Upper lobe of left lung (tissue), 4 donors: Measurements from ENCODE around the gene OGFOD3.

Experiments used
- EP300 ChIP-seq, 4 donors: sonication (generic); formaldehyde crosslinking; IDR thresholded peaks; one replicate each; pipeline ENCODE4 v1.5.1; 2017; ENCODE audit warnings: antibody characterized with exemption in 4 of 4, control low read depth in 2 of 4
- POLR2AphosphoS5 ChIP-seq, 2 donors: sonication (generic); formaldehyde crosslinking; IDR thresholded peaks; one replicate each; pipeline ENCODE4 v1.5.1; 2017; ENCODE audit warnings: antibody characterized with exemption in 2 of 2
- TF ChIP-seq, protein P1 (sequence below), 6 experiments: fragments of 450-650 bp in 4 of 6; fragments of 200-600 bp in 2 of 6; sonication (generic) in 2 of 6; IDR thresholded peaks; one replicate each; pipeline ENCODE4 v1.5.1; 2016 to 2019; ENCODE audit warnings: antibody characterized with exemption in 6 of 6

DNA sequence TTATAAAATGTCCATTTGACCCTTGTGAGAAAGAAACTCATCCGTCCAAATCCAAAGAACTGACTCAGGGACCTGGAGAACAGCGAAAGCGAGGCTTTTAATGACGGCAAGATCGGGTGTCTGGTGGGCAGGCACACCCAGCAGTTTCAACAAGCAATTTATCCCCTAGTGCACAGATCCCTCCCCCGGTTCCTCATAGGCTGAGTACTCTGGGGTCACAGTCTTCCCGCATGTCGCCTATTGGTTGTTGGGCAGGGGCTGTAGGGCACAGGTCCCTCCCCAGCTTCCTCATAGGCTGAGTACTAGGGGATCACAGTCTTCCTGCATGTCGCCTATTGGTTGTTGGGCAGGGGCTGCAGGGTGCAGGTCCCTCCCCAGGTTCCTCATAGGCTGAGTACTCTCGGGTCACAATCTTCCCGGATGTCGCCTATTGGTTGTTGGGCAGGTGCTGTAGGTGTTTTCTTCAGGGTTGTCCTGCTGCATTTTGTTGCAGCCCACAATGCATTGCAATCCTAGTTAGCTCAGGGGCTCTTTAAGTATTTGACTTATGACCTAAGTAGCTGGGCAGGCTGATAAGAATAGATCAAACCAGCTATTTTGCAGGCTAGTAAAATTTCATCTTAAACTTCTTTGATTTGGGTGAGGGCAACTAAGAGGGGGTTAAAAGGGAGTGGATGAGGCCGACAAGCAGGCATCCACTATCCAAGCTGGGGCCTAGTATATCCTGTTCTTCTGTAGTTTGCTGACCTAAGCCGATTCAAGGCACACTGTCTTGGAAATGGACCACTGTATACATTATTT is 50.5 kb downstream of the OGFOD3 start:
- TF ChIP-seq, protein P1, sequence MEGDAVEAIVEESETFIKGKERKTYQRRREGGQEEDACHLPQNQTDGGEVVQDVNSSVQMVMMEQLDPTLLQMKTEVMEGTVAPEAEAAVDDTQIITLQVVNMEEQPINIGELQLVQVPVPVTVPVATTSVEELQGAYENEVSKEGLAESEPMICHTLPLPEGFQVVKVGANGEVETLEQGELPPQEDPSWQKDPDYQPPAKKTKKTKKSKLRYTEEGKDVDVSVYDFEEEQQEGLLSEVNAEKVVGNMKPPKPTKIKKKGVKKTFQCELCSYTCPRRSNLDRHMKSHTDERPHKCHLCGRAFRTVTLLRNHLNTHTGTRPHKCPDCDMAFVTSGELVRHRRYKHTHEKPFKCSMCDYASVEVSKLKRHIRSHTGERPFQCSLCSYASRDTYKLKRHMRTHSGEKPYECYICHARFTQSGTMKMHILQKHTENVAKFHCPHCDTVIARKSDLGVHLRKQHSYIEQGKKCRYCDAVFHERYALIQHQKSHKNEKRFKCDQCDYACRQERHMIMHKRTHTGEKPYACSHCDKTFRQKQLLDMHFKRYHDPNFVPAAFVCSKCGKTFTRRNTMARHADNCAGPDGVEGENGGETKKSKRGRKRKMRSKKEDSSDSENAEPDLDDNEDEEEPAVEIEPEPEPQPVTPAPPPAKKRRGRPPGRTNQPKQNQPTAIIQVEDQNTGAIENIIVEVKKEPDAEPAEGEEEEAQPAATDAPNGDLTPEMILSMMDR (IDR thresholded peaks at IDR 0.05): no peak
- TF ChIP-seq EP300 (IDR thresholded peaks at IDR 0.05): no peak
- no peak for TF ChIP-seq POLR2AphosphoS5 (IDR thresholded peaks at IDR 0.05)
